GM21717 (cell line): ENCODE results near the gene PRPF8.
"Not testable (repeated sequence)": the region's sequence is repeated elsewhere in the genome, so short reads cannot be mapped to it uniquely, and the experiment has no call there.

Source experiments
- ATAC-seq: cut with Tn5 transposase; IDR thresholded peaks from one replicate; pipeline ENCODE4 v1.9.1; 2021; ENCODE audit warnings: mild to moderate bottlenecking, moderate library complexity; ENCODE audit not compliant: unreplicated experiment

PRPF8 gene

DNA sequence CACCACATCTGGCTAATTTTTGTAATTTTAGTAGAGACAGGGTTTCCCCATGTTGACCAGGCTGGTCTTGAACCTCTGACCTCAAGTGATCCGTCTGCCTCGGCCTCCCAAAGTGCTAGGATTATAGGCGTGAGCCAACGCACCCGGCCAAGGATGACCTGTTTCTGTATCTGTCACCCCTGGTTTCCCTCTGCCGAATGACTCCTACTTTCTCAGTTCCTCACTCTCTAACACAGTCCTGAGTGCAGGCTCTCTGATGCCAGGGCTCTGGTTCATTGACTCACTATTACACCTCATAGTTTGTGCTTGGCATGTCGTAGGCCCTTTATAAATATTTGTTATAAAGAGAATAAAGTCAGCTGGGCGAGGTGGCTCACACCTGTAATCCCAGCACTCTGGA is 10.7 kb upstream of the PRPF8 start:
- ATAC-seq = no peak

DNA sequence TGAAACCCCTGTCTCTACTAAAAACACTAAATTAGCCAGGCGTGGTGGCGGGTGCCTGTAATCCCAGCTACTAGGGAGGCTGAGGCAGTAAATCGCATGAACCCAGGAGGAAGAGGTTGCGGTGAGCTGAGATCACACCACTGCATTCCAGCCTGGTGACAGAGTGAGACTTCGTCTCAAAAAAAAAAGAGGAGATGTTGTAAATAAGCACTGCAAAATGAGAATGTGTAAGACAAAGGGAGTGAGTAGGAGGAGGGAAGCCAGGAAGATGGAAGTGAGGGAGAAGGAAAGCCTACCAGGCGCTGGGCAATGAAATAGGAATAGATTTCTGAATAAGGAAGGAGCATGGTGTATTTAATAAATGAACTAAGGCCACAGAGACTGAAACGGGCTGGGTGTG is 8.7 kb upstream of the PRPF8 start:
- no peak for ATAC-seq

GRCh38 chr17:1690544-1691221 is 6.0 kb upstream of the PRPF8 start:
- no peak for ATAC-seq

GRCh38 chr17:1688405-1688804 is 3.7 kb upstream of the PRPF8 start:
- not testable (repeated sequence) for ATAC-seq

- no peak for ATAC-seq
Measured at GRCh38 chr17:1686086-1686485, 1.4 kb upstream of the PRPF8 start.

DNA sequence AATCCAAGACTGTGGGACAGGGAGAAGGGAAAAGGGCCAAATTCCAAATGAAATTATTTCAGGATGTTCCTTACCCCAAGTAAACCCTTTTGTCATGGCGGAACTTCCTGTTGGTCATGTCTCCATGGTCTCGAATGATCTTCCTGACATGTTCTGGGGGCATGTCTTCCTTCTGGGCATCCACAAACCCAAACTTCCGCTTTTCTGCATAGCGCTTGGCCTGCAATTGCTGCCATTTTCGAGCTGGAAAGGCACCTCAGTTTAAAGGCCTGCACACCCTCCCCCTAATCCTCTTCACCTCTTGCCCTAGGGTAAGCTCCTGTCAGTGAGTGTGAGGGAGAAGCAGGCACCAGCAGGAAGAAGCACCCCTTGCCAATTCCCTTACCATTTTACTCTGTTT is 1.2 kb downstream of the PRPF8 start:
- no peak for ATAC-seq

GRCh38 chr17:1676401-1676800 is 8.3 kb downstream of the PRPF8 start:
- no peak for ATAC-seq

DNA sequence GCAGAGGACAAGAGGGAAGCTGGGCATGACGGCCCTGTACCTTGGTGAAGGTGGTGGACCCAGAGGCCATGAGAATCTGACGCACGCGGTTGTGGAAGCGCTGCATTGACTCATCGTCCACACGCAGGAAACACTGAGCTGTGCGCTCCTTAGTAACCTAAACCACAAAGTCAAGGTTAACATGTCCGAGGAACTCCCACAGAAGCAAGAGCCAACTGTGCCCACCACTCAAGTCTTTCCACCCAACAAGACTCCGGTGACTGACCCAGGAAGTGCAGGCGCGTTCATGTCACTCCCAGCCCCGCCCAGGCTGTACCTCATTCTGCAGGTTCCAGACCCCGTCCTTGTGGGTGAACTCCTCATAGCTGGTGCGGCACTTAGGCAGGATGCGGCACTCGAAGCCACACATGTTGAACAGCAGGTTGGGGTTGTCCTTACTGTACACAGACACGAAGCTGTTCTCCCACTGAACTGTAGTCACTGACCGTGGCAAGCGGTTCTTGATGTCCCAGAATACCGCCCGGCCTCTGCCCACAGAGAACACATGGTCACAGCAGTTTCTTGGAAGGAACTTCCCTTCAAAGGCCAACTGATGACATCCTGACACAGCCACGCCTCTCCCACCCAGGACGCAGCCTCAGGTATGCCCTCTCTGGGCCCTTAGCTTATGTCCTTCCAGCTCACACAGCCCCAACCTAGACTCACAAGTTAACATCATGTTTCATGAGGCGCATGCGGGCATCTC is 11.5 kb downstream of the PRPF8 start:
- ATAC-seq = no peak

DNA sequence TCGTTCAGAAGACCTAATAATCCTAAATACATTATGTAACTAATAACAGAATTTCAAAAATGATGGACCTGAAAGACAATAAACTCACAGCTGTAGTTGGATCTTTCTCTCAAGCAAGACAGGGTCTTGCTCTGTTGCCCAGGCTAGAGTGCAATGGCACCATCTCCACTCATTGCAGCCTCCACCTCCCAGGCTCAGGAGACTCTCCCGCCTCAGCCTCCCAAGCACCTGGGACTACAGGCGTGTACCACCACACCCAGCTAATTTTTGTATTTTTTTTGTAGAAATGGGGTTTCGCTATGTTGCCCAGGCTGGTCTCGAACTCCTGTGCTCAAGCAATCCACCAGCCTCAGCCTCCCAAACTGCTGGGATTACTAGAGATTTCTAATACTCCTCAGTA is 20.7 kb downstream of the PRPF8 start:
- ATAC-seq = not testable (repeated sequence)

DNA sequence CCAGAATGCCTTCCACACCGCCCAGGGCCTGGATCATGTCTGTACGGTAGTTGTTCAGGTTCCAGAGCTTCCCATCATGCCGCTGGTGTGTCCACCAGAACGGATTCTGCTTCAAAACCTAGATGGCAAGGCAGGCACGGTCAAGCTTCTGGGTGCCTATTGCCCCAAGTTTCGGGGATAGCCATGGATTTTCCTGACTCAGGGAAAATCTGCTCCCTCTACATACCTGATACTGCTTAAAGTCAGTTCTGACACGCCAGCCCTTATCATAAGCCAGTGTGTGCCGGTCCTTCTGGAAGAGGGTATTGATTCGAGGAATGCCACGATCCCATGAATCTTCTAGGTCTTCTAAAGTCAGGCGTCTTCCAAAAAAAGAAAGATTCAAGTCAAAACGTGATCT is 23.6 kb downstream of the PRPF8 start:
- ATAC-seq = no peak

DNA sequence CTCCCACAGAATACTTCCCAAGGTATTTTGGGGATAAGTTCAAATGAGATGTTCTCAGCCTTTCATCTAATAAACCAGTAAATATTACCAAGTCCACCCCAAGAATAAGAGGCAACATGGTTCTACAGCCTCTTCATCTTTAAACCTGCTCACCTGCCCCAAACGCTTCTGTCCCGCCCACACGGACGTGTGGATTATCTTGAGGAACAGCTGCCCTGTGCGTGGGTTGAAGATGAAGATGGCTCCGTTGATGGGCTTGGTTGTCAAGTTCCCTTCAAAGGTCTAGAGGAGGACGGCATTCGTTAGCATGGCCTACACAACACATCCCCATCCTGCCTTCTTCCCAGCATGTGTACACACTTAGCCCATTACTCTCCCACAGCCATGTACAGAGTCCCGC is 26.6 kb downstream of the PRPF8 start:
- ATAC-seq = no peak

DNA sequence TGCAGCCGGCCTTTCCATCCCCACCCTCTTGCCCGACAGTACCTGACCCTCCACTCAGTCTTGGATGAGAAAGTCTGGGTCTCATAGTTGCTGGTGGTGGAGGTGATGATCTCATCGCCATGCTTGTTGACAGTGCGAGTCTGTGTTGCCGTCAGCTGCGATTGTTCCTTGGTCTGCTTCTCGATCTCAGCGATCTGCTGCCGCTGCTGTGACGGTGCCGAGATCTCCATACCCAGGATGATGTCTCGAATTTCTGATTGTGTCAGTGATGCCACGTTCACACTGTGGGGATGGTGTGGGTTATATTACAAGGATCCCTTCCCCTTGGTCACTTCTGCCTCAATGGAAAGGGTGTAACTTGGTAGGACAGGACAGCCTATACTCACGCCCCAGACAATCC is 30.9 kb downstream of the PRPF8 start:
- no peak for ATAC-seq

DNA sequence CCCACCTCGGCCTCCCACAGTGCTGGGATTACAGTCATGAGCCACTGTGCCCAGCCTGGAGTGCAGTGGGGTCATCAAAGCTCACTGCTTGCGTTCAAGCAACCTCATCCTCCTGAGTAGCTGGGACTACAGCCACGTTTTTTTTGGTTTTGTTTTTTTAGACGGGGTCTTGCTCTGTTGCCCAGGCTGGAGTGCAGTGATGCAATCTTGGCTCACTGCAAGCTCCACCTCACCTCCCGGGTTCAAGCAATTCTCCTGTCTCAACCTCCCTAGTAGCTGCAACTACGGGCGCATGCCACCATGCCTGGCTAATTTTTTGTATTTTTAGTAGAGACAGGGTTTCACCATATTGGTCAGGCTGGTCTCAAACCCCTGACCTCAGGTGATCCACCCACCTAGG is 31.9 kb downstream of the PRPF8 start:
- not testable (repeated sequence) for ATAC-seq

DNA sequence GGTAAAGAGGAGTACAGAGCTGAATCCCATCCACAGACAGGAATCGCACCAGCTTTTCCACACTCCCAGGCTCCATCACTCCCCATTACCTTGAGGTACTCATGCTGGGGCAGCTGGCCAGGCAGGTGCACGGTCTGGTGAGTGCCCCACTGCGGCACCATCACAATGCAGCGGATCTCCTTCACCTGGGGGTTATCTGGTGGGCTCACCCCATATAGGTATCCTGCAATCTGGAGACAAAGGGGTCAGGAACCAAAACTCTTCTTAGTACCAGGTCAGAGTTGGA is 33.2 kb downstream of the PRPF8 start:
- ATAC-seq = no peak

- ATAC-seq = no peak
Measured at GRCh38 chr17:1650731-1651558, 33.7 kb downstream of the PRPF8 start.

DNA sequence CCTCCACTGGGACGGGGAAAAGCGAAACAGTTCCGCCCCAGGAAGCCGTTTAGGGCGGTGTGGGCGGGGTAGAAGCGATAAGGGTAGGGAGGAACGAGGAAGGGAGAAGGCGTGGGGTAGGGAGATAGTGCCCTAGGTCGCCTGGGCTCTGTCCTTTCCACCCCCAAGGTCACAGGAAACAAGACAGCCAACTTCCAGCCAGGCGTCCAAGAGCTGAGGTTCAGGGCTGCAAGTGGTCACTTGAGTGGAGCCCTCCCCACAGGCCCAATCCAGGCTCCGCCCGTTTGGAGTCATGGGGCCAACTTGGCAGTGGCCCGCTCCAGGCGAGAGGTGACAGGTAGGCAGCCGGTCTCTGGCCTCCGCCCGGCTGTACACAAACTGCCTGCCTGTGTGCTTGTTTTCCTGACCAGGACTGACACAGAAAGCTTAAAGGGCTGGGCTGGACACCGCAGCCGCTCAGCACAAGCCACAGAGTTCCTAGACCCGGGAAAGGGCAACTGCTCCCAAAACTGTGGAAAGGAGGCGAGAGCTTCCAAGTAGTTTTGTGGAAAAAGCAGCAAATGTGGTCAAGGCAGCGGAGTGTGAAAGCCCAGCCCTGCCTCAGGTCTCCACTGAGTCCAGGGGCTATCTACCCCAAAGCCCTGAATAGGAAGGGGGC is 34.7 kb downstream of the PRPF8 start, which contains the start of gene RILP:
Gene RILP, minus strand, starts transcription at position 23 of the 658 bp plus-strand sequence. CDS start 62 bp downstream, outside the sequence.
- peak; percentile 3 for ATAC-seq

GRCh38 chr17:1648963-1649843 is 35.5 kb downstream of the PRPF8 start:
- ATAC-seq = peak; percentile 48

DNA sequence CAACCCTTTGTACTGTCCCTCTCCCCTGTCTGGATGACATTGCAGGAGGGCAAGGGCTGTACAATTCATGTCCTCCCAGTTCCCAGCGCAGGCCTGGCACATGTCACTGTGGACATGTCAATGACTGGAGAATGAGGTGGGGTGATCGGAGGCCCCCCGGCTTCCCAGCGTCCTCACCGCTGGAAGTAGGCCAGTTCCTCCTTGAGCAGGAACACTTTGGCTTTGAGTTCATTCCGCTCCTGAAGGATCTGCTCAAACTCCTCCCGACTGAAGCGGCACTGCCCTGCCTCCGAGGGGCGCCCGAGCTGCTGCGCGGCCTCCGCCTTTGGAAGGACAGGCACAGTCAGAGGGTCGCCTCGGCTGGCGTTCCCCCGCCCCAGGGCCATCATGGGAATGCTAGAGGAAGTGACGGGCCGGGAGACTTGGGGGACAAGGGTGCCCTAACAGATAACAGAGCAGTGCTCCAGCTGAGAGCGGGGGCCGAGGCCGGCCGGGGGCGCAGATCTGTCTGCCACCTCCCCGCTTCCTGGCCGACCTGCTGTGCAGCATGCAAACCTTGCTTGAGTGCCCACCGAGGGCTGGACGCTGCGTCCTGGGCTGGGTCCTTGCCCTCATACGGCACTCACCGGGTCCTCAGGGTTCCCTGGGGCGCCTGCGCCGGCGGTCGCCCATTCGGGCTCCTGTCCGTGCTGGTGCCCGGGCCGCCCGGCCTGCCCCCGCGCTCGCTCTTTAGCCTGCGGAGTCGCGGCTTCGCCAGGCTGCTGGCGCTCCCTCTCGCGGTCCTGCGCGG is 36.3 kb downstream of the PRPF8 start:
- ATAC-seq = no peak

- ATAC-seq = no peak
Measured at GRCh38 chr17:1647802-1648171, 36.9 kb downstream of the PRPF8 start.
